ENCODE results near the gene MBD5.

DNA sequence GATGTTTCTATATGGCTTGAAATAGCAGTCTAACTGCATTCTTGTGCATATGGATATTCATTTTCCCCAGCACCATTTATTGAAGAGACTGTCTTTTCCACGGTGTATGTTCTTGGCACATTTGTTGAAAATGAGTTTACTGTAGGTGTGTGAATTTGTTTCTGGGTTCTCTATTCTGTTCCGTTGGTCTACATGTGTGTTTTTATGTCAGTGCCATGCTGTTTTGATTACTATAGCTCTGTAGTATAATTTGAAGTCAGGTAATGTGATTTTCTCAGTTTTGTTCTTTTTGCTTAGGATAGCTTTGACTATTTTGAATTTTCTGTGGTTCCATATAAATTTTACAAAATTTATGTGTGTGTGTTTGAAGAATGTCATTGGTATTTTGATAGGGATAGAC lies 201.0 kb downstream of the MBD5 start:
- TF ChIP-seq, protein P1, sequence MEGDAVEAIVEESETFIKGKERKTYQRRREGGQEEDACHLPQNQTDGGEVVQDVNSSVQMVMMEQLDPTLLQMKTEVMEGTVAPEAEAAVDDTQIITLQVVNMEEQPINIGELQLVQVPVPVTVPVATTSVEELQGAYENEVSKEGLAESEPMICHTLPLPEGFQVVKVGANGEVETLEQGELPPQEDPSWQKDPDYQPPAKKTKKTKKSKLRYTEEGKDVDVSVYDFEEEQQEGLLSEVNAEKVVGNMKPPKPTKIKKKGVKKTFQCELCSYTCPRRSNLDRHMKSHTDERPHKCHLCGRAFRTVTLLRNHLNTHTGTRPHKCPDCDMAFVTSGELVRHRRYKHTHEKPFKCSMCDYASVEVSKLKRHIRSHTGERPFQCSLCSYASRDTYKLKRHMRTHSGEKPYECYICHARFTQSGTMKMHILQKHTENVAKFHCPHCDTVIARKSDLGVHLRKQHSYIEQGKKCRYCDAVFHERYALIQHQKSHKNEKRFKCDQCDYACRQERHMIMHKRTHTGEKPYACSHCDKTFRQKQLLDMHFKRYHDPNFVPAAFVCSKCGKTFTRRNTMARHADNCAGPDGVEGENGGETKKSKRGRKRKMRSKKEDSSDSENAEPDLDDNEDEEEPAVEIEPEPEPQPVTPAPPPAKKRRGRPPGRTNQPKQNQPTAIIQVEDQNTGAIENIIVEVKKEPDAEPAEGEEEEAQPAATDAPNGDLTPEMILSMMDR (IDR thresholded peaks at IDR 0.05), result no peak
- no peak for TF ChIP-seq EZH2 (IDR thresholded peaks at IDR 0.05)

Data from neural progenitor cell (in vitro differentiated cells).